GM23338 (cell line): ENCODE results near the gene PDCD11. TPM values are rescaled to one million over a fixed set of nuclear protein-coding genes. Genes with fewer than 3 reads are reported as not detected.

Experiments
- ATAC-seq: fragments of 200-7000 bp; cut with Tn5 transposase; 3 replicates; pipeline ENCODE4 v1.9.1; 2020
- DNase-seq: peaks from one replicate; pipeline ENCODE4 v3.0.0-alpha.2; 2015; ENCODE audit warnings: low spot score
- H2AFZ ChIP-seq: fragments of 200-600 bp; sonication (generic); 2 replicates; pipeline ENCODE4 v1.8.0; 2016; ENCODE audit warnings: antibody characterized with exemption, mild to moderate bottlenecking, moderate library complexity
- H3F3A ChIP-seq: fragments of 200-600 bp; sonication (generic); replicated peaks from 2 replicates; pipeline ENCODE4 v1.8.0; 2017; ENCODE audit warnings: antibody characterized with exemption, mixed run types, low read depth
- H3K27ac ChIP-seq: fragments of 200-600 bp; sonication (generic); 2 replicates; pipeline ENCODE4 v1.6.1; 2016; ENCODE audit warnings: low read depth
- H3K27me3 ChIP-seq: fragments of 200-600 bp; sonication (generic); 2 replicates; pipeline ENCODE4 v1.8.0; 2016; ENCODE audit warnings: mild to moderate bottlenecking, mixed run types, moderate library complexity; ENCODE audit not compliant: insufficient read depth
- H3K36me3 ChIP-seq: fragments of 200-600 bp; sonication (generic); 2 replicates; pipeline ENCODE4 v1.8.0; 2016; ENCODE audit warnings: mild to moderate bottlenecking; ENCODE audit not compliant: insufficient read depth
- H3K4me1 ChIP-seq: fragments of 200-600 bp; sonication (generic); 2 replicates; pipeline ENCODE4 v1.8.0; 2016; ENCODE audit warnings: mild to moderate bottlenecking, moderate library complexity; ENCODE audit not compliant: insufficient read depth
- H3K4me2 ChIP-seq: fragments of 200-600 bp; sonication (generic); 2 replicates; pipeline ENCODE4 v1.7.1; 2017; ENCODE audit warnings: mixed run types
- H3K4me3 ChIP-seq: fragments of 200-600 bp; sonication (generic); 2 replicates; pipeline ENCODE4 v1.6.1; 2016; ENCODE audit warnings: mixed run types
- H3K79me2 ChIP-seq: fragments of 200-600 bp; sonication (generic); replicated peaks from 2 replicates; pipeline ENCODE4 v1.8.0; 2017; ENCODE audit warnings: mild to moderate bottlenecking; ENCODE audit not compliant: insufficient read depth
- H3K9me2 ChIP-seq: fragments of 200-600 bp; sonication (generic); 2 replicates; pipeline ENCODE4 v1.8.0; 2017; ENCODE audit not compliant: insufficient read depth
- H4K20me1 ChIP-seq: fragments of 200-600 bp; sonication (generic); replicated peaks from 2 replicates; pipeline ENCODE4 v1.8.0; 2017; ENCODE audit warnings: mild to moderate bottlenecking; ENCODE audit not compliant: insufficient read depth
- H3K27ac Mint-ChIP-seq: 2 replicates; pipeline ENCODE4 v1.8.0; 2020; ENCODE audit warnings: inconsistent platforms, mild to moderate bottlenecking, moderate library complexity, mixed read lengths
- H3K27me3 Mint-ChIP-seq: 3 replicates; pipeline ENCODE4 v1.8.0; 2022; ENCODE audit warnings: low read depth, mild to moderate bottlenecking, moderate library complexity, mixed read lengths, inconsistent platforms; ENCODE audit not compliant: insufficient read depth, poor library complexity
- H3K36me3 Mint-ChIP-seq: 3 replicates; pipeline ENCODE4 v1.8.0; 2021; ENCODE audit warnings: low read depth, mild to moderate bottlenecking, inconsistent platforms, moderate library complexity, mixed read lengths
- H3K4me1 Mint-ChIP-seq: 3 replicates; pipeline ENCODE4 v1.8.0; 2020; ENCODE audit warnings: mild to moderate bottlenecking, inconsistent platforms, mixed read lengths
- H3K4me3 Mint-ChIP-seq: 3 replicates; pipeline ENCODE4 v1.8.0; 2021; ENCODE audit warnings: moderate library complexity, mild to moderate bottlenecking, inconsistent platforms, mixed read lengths
- H3K9me3 Mint-ChIP-seq: 3 replicates; pipeline ENCODE4 v1.8.0; 2020; ENCODE audit warnings: moderate library complexity, mild to moderate bottlenecking, inconsistent platforms, mixed read lengths
- CREB1 ChIP-seq: fragments of 250-450 bp; sonication (Bioruptor Pico); IDR thresholded peaks from 2 replicates; pipeline ENCODE4 v1.5.0; 2020; ENCODE audit warnings: low read depth, mild to moderate bottlenecking, moderate library complexity
- CTCF ChIP-seq, 2 experiments: fragments of 200-600 bp in 1 of 2; sonication (generic) in 1 of 2; conservative IDR thresholded peaks; 2 replicates each; pipeline versions ENCODE4 v1.5.1 to v1.6.1; 2016 to 2017; ENCODE audit warnings: antibody characterized with exemption in 2 of 2, low read depth in 2 of 2, mild to moderate bottlenecking in 2 of 2, moderate library complexity in 1 of 2
- ETS1 ChIP-seq: IDR thresholded peaks from 2 replicates; pipeline ENCODE4 v1.6.1; 2016; ENCODE audit warnings: antibody characterized with exemption
- EZH2 ChIP-seq: fragments of 200-600 bp; sonication (generic); IDR thresholded peaks from one replicate; pipeline ENCODE4 v1.8.0; 2017; ENCODE audit warnings: antibody characterized with exemption, mild to moderate bottlenecking, low read depth; ENCODE audit not compliant: unreplicated experiment
- EZH2phosphoT487 ChIP-seq: fragments of 200-600 bp; sonication (generic); IDR thresholded peaks from one replicate; pipeline ENCODE4 v1.8.1; 2018; ENCODE audit warnings: antibody characterized with exemption; ENCODE audit not compliant: unreplicated experiment
- JUNB ChIP-seq: IDR thresholded peaks from one replicate; pipeline ENCODE4 v1.6.1; 2016; ENCODE audit warnings: antibody characterized with exemption; ENCODE audit not compliant: unreplicated experiment
- NANOG ChIP-seq: IDR thresholded peaks from 2 replicates; pipeline ENCODE4 v1.6.1; 2016; ENCODE audit warnings: antibody characterized with exemption, borderline replicate concordance
- POLR2AphosphoS5 ChIP-seq: IDR thresholded peaks from 2 replicates; pipeline ENCODE4 v1.6.1; 2016; ENCODE audit warnings: antibody characterized with exemption, low read depth
- REST ChIP-seq: IDR thresholded peaks from one replicate; pipeline ENCODE4 v1.6.1; 2018; ENCODE audit warnings: antibody characterized with exemption; ENCODE audit not compliant: unreplicated experiment
- STAT1 ChIP-seq: IDR thresholded peaks from one replicate; pipeline ENCODE4 v1.6.1; 2016; ENCODE audit warnings: antibody characterized with exemption; ENCODE audit not compliant: unreplicated experiment
- ZNF114 ChIP-seq: fragments of 250-450 bp; sonication (Bioruptor Pico); IDR thresholded peaks from 2 replicates; pipeline ENCODE4 v1.5.0; 2020; ENCODE audit warnings: mild to moderate bottlenecking, moderate library complexity
- ZNF331 ChIP-seq: fragments of 250-450 bp; sonication (Bioruptor Pico); IDR thresholded peaks from 2 replicates; pipeline ENCODE4 v1.5.0; 2020; ENCODE audit warnings: low read depth, mild to moderate bottlenecking, moderate library complexity
- ZNF462 ChIP-seq: fragments of 250-450 bp; sonication (Bioruptor Pico); IDR thresholded peaks from 2 replicates; pipeline ENCODE4 v1.5.0; 2020; ENCODE audit warnings: mild to moderate bottlenecking, moderate library complexity
- polyA plus RNA-seq: library from polyadenylated mRNA; unstranded; fragments of >200 nt; fragmentation: Nextera tagmentation; extraction: Ambion mirVana; gene quantifications from 2 replicates; pipeline ENCODE4 v1.2.1, GENCODE V29; 2016
- total RNA-seq: library from RNA; depleted of rRNA; stranded (reverse); fragments of >200 nt; shearing (Covaris generic); gene quantifications from 2 replicates; pipeline ENCODE4 v1.2.3, GENCODE V29; 2014

PDCD11 gene
- total and polyA plus RNA-seq, 2 experiments from 2014 or later, result 82.1 to 87.8 TPM

GRCh38 chr10:103451091-103451813, 54.8 kb downstream of the PDCD11 start:
- peak overlapping the region; percentile 78; the same call in 1 of the 2 replicates for H3K4me2 ChIP-seq
- Mint-ChIP-seq H3K36me3 (peaks cover 25% of the 10 kb centered on the region), H3K4me3 (peak overlapping the region; percentile 73), H3K27ac (no peak overlapping the region), H3K27me3 (peaks cover 19% of the 10 kb centered on the region), H3K9me3 (no peaks in the 10 kb centered on the region; the same call in 2 of the 3 replicates), H3K4me1 (peaks cover 12% of the 10 kb centered on the region)
- no peak overlapping the region for H3K27ac ChIP-seq
- ATAC-seq, result peak; percentile 3
- no peaks in the 10 kb centered on the region; the same call in 1 of the 2 replicates for H4K20me1 ChIP-seq
- DNase-seq, result no peak
- no peaks in the 10 kb centered on the region for H3F3A ChIP-seq
- peak overlapping the region; percentile 84 for H2AFZ ChIP-seq
- H3K36me3 ChIP-seq, result peaks cover 4% of the 10 kb centered on the region; the same call in 1 of the 2 replicates
- TF ChIP-seq EZH2phosphoT487 (no peak), ETS1 (no peak), CTCF (conservative IDR thresholded peaks at IDR 0.05; ENCODE audit: low read depth in 2 of 2) (no peak), STAT1 (no peak), ZNF114 (CRISPR knock-in tag) (no peak), JUNB (no peak), REST (no peak), POLR2AphosphoS5 (no peak), EZH2 (no peak), ZNF331 (CRISPR knock-in tag) (no peak), ZNF462 (CRISPR knock-in tag) (no peak), CREB1 (CRISPR knock-in tag) (no peak), NANOG (no peak)
- no peaks in the 10 kb centered on the region for H3K9me2 ChIP-seq
- no peaks in the 10 kb centered on the region for H3K79me2 ChIP-seq
- no peaks in the 10 kb centered on the region for H3K27me3 ChIP-seq
- peak overlapping the region; percentile 66 for H3K4me3 ChIP-seq
- H3K4me1 ChIP-seq, result no peaks in the 10 kb centered on the region; the same call in 1 of the 2 replicates
